ENCODE measurements around the gene PTPRG. TPM values are rescaled to one million over a fixed set of nuclear protein-coding genes. Genes with fewer than 3 reads are reported as not detected.

PTPRG gene
- total RNA-seq, 2 donors from 2014 or later, result 0.31 to 1.3 TPM

DNA sequence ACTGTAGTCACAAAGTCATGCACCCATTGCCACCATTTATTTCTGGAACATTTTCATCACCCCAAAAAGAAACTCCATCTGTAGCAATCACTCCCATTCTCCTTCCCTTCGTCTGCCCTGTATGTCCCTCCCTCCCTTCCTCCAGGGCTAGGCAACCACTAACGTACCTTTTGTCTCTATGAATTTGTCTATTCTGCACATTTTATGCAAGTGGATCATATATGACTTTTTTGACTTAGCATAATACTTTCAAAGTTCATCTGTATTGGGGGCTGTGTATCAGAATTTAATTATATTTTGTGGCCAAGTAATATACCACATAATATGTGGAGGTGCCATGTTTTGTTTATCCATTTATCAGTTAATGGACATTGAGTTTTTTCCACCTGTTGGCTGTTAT, 610.4 kb downstream of the PTPRG start:
- DNase-seq, result no peak
- ATAC-seq (replicated peaks in 1 of 2), result no peak
- Mint-ChIP-seq H3K9me3 (no peaks in the 10 kb centered on the region), H3K27ac (no peak overlapping the region), H3K36me3 (ENCODE audit: insufficient read depth in 2 of 2) (peaks cover 0 to 2% of the 10 kb centered on the region in 2 donors), H3K4me3 (no peak overlapping the region), H3K4me1 (ENCODE audit: low read depth) (peaks cover 6% of the 10 kb centered on the region), H3K27me3 (ENCODE audit: low read depth) (no peaks in the 10 kb centered on the region)

DNA sequence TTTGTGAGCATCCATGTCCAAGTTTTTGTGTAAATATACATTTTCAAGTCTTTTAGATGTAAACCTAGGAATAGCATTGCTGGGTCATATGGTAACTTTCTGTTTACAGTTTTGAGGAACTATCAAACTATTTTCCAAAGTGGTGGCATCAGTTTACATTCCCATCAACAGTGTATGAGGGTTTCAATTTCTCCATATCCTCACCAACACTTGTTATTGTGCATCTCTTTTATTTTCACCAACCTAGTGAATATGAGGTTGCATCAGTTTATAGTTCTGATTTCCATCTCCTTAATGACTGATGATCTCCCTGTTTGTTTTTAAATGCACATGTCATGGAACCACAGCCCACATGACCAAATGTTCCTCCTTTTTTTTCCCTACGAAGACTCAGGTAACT, 610.8 kb downstream of the PTPRG start:
- no peak for DNase-seq
- peaks cover 0 to 2% of the 10 kb centered on the region in 2 donors for H3K36me3 Mint-ChIP-seq (ENCODE audit: insufficient read depth in 2 of 2)
- H3K4me1 Mint-ChIP-seq (ENCODE audit: low read depth), result peaks cover 6% of the 10 kb centered on the region
- no peaks in the 10 kb centered on the region for H3K27me3 Mint-ChIP-seq (ENCODE audit: low read depth)
- ATAC-seq (replicated peaks in 1 of 2), result no peak
- no peak overlapping the region for H3K27ac Mint-ChIP-seq
- H3K4me3 Mint-ChIP-seq, result no peak overlapping the region
- H3K9me3 Mint-ChIP-seq, result no peaks in the 10 kb centered on the region

DNA sequence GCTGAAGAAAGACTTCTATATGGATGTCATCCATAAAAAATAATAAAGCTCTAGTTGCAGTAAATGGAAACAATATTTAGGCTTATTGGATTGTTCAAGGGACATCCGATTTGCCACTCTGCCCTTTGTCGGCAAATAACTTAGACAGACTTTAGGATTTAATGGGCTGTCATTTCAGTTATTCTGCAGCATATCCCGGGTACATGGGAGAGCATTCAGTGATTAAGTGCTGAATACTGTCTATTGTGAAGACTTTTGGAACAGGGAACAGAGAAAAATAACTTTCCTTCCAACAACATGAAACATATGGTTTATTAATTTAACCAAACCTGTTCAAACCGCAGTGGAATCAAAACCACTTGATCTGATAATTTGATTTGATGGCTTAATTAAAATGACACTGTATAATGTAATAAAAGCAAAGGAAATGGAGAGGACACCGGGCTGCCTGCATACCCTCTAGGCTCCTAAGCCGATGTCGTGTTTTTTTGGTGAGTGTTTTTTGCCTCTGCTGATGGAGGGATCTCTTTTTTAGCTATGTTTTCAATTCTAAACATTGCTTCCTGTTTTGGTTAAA, 612.7 kb downstream of the PTPRG start:
- DNase-seq (no peak), ATAC-seq (replicated peaks in 1 of 2) (no peak)
- Mint-ChIP-seq H3K4me3 (no peak overlapping the region), H3K4me1 (ENCODE audit: low read depth) (peaks cover 6% of the 10 kb centered on the region), H3K36me3 (ENCODE audit: insufficient read depth in 2 of 2) (peaks cover 0 to 2% of the 10 kb centered on the region in 2 donors), H3K9me3 (no peaks in the 10 kb centered on the region), H3K27me3 (ENCODE audit: low read depth) (no peaks in the 10 kb centered on the region), H3K27ac (no peak overlapping the region)

DNA sequence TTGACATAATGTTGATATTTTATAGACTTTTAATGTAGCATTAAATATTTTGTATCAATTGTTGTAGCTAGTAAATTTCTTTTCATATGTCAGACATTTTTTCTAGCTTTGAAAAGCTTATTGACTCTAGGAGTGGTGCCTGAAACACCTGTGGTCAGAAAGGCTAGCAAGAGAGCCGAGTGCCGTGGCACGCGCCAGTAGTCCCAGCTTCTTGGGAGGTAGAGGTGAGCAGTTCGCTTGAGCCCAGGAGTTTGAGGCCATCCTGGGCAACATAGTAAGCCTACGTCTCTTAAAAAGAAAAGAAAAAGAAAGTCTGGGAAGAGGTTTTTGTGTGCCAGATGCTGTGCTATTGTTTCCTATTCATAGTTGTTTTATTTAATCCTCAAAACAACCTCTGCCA, 613.8 kb downstream of the PTPRG start:
- ATAC-seq (replicated peaks in 1 of 2) (no peak), DNase-seq (no peak)

DNA sequence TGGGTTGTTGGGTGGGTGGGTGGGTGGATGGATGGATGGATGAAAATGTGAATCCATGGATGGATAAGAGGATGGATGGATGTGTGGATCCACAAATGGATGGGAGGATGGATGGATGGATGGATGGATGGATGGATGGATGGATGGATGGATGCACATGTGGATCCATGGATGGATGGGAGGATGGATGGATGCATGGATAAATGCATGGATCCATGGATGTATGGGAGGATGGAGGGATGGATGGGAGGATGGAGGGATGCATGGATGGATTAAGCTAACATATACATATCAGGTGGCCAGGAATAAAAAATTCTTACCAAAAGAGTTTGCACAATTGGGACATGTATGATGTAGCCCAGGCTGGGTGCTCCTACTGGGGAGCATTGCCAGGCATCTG, 616.7 kb downstream of the PTPRG start:
- H3K4me3 Mint-ChIP-seq, result no peak overlapping the region
- H3K36me3 Mint-ChIP-seq (ENCODE audit: insufficient read depth in 2 of 2), result no peaks in the 10 kb centered on the region
- DNase-seq, result no peak
- ATAC-seq (replicated peaks in 1 of 2), result no peak
- no peaks in the 10 kb centered on the region for H3K4me1 Mint-ChIP-seq (ENCODE audit: low read depth)
- H3K9me3 Mint-ChIP-seq, result no peaks in the 10 kb centered on the region
- no peak overlapping the region for H3K27ac Mint-ChIP-seq
- H3K27me3 Mint-ChIP-seq (ENCODE audit: low read depth), result no peaks in the 10 kb centered on the region

More for the DNA sequence above, 613.8 kb downstream of the PTPRG start:
- Mint-ChIP-seq H3K27ac (no peak overlapping the region), H3K27me3 (ENCODE audit: low read depth) (no peaks in the 10 kb centered on the region), H3K36me3 (ENCODE audit: insufficient read depth in 2 of 2) (peaks cover 0 to 2% of the 10 kb centered on the region in 2 donors), H3K4me1 (ENCODE audit: low read depth) (no peaks in the 10 kb centered on the region), H3K9me3 (no peaks in the 10 kb centered on the region), H3K4me3 (no peak overlapping the region)

DNA sequence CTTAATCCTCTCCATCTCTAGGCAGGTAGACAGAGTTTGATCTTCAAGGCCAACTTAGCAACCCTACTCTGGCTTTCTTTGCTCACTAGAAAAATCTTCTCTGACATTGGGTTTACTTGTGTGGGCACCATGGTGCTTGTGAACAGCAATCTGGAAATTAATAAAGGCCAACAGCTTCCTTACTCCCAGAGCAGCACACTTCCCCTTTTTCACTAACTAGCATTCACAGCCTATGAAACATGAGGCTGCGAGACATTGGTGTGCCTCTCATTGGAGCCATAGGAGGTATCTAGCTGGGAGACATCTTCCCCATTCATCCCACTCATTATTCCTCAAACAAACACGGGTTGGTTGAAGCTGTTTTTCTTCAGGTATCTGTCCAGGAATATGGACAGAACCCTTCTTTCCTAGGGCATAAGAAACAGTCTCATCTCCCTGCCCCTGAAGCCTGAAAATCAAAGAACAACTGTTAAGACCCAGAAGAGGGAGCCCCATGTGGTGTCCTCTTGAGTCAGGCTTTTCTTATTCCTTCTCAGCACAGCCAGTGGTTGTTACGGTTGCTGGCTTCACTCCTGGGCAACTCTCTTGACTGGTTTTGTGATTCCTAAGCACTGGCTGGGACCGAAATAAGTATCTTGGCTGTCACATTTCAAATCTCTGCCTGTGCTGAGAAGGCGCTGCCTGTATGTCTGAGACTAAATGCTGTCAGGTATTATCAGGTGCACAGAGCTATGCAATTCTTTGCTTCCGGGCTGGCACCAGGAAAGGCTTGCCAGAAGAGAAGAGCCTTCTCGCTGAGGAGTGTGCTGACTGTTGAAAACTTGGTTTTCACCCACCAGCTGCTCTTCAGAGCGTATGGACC, 617.6 kb downstream of the PTPRG start:
- Mint-ChIP-seq H3K4me3 (no peak overlapping the region), H3K9me3 (no peaks in the 10 kb centered on the region), H3K27ac (no peak overlapping the region), H3K27me3 (ENCODE audit: low read depth) (no peaks in the 10 kb centered on the region), H3K4me1 (ENCODE audit: low read depth) (no peaks in the 10 kb centered on the region), H3K36me3 (ENCODE audit: insufficient read depth in 2 of 2) (no peaks in the 10 kb centered on the region)
- ATAC-seq (replicated peaks in 1 of 2) (no peak), DNase-seq (no peak)

DNA sequence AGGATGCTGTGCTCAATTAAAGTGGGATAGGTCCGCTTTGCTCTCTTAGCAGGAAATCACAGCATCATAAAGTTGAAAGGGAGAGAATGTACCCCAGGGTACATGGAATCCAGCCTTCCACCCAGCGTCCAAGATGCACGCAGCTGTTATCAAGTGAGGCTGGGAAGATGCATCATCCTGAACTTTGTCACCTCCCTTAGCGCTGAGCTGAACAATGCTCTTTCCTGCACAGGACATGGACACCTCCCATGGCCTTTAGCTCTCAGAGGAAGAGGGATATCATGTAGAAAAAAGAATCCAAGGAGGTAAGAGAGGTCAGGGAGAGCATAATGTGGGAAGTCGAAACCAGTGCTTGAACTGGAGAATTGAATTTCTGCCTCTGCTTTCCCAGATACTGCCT, 619.1 kb downstream of the PTPRG start:
- ATAC-seq (replicated peaks in 1 of 2) (no peak), DNase-seq (no peak)
- no peaks in the 10 kb centered on the region for H3K4me1 Mint-ChIP-seq (ENCODE audit: low read depth)
- H3K27ac Mint-ChIP-seq, result no peak overlapping the region
- no peaks in the 10 kb centered on the region for H3K36me3 Mint-ChIP-seq (ENCODE audit: insufficient read depth in 2 of 2)
- H3K9me3 Mint-ChIP-seq, result no peaks in the 10 kb centered on the region
- H3K4me3 Mint-ChIP-seq, result no peak overlapping the region
- no peaks in the 10 kb centered on the region for H3K27me3 Mint-ChIP-seq (ENCODE audit: low read depth)

DNA sequence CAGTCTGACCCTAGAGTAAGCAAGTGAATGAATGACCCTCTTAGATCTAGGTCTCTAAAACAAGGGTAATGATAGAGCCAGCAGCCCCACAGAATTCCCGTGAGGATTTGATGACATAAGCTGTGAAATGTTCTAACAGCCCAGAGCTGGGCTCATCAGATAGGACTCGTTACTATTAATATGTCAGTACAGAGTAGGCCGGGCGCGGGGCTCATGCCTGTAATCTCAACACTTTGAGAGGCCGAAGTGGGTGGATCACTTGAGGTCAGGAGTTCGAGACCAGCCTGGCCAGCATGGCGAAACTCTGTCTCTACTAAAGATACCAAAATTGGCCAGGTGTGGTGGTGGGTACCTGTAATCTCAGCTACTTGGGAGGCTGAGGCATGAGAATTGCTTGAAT, 621.7 kb downstream of the PTPRG start:
- Mint-ChIP-seq H3K27me3 (ENCODE audit: low read depth) (peaks cover 4% of the 10 kb centered on the region), H3K4me1 (ENCODE audit: low read depth) (no peaks in the 10 kb centered on the region), H3K9me3 (no peaks in the 10 kb centered on the region), H3K27ac (no peak overlapping the region), H3K4me3 (no peak overlapping the region), H3K36me3 (ENCODE audit: insufficient read depth in 2 of 2) (no peaks in the 10 kb centered on the region)
- ATAC-seq (replicated peaks in 1 of 2) (no peak), DNase-seq (no peak)

DNA sequence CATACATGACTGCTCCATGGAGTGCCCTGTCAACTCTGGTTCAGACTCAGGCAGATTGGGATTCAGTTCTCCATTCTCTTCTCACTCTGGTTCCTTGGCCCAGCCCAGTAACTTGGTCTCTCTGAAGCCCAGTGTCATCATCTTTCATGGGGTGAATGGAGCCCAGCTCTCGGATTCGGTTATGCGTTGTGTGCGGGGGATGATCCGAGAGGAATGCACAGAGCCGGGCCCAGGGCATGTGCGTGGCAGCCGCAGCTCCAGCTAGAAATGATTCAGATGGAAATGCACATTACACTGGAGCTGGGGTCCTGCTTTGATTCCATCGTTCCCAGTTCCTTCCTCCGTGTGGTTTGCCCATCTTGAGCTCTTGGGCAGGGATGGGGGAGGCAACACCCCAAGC, 622.6 kb downstream of the PTPRG start:
- ATAC-seq (replicated peaks in 1 of 2), result no peak

DNA sequence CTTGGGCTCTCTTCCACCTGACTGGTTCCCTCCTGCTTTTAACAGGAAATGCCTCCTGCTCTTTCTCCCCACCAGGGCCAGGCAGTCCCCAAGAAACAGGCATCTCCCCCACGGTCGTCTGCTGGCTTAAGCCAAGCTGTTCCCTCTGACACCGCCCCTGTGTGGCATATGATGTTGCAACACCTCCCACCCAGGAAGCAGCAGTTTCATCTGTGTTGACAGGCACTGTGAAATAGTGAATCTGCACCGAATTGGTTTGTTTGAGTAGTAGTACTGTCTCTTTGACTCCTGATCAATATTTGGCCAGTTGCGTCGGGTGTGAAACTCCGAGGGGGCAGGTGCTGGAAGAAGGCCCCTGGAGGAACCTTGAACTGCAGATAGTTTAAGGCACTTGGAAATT, 623.2 kb downstream of the PTPRG start:
- no peaks in the 10 kb centered on the region for H3K9me3 Mint-ChIP-seq
- ATAC-seq (replicated peaks in 1 of 2) (no peak), DNase-seq (no peak)
- no peaks in the 10 kb centered on the region for H3K4me1 Mint-ChIP-seq (ENCODE audit: low read depth)
- no peak overlapping the region for H3K27ac Mint-ChIP-seq
- no peaks in the 10 kb centered on the region for H3K36me3 Mint-ChIP-seq (ENCODE audit: insufficient read depth in 2 of 2)
- H3K27me3 Mint-ChIP-seq (ENCODE audit: low read depth), result peaks cover 4% of the 10 kb centered on the region
- no peak overlapping the region for H3K4me3 Mint-ChIP-seq

More for the DNA sequence above, 622.6 kb downstream of the PTPRG start:
- Mint-ChIP-seq H3K4me1 (ENCODE audit: low read depth) (no peaks in the 10 kb centered on the region), H3K27me3 (ENCODE audit: low read depth) (peaks cover 4% of the 10 kb centered on the region), H3K9me3 (no peaks in the 10 kb centered on the region), H3K4me3 (no peak overlapping the region), H3K27ac (no peak overlapping the region), H3K36me3 (ENCODE audit: insufficient read depth in 2 of 2) (no peaks in the 10 kb centered on the region)
- no peak for DNase-seq

DNA sequence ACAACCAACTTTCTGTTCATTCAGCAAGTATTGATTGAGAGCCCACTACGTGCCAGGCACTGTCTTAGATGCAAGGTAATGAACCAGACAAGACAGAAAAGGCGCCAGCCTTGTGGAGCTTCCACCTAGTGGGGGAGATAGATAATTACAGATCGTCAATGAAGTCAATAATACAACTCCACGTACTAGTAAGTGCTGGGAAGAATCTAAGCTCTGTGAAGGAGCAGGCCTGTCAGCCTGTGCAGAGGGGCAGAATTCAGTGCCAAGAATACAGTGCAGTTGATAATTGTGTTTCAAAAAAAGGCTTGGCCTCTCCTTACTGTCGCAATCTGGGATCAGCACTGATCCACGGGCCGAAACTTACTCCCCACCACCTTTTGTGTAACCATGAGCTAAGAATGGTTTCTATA, 625.7 kb downstream of the PTPRG start:
- Mint-ChIP-seq H3K27me3 (ENCODE audit: low read depth) (peaks cover 4% of the 10 kb centered on the region), H3K4me3 (no peak overlapping the region), H3K4me1 (ENCODE audit: low read depth) (no peaks in the 10 kb centered on the region), H3K9me3 (no peaks in the 10 kb centered on the region), H3K27ac (no peak overlapping the region), H3K36me3 (ENCODE audit: insufficient read depth in 2 of 2) (no peaks in the 10 kb centered on the region)
- ATAC-seq (replicated peaks in 1 of 2), result no peak
- DNase-seq, result no peak

DNA sequence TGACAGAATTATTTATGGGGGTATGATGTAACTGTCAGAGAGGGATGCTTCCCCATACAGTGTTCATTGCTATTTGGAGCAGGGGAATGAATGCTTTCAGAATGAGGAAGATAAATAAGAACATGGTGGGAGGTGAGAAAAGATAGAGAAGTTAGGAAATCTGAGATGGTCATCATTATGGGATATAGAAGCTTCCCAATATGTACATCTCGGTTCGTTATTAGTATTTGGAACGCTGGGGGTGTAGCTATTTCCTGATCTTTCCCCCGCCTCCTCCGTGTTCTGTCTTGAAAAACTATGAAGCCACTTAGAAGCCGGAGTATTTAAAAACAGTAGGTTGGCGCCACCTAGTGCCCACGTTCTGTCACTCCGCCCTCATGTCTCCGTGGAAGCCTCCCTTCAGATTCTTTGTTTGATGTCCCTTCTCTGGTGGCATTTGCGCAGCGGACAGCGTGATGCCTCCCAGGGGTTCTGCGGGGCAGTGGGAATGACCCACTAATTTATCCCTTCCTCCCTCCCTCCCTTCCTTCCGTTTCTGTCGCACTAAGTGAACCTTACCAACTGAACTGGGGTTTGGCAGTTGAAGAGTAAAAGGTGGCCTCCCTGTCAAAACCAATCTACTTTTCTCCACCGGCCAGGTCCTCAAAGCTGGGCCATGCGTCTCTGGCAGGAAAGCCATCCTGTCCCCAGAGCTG, 627.5 kb downstream of the PTPRG start:
- H3K4me1 Mint-ChIP-seq (ENCODE audit: low read depth), result no peaks in the 10 kb centered on the region
- H3K9me3 Mint-ChIP-seq, result no peaks in the 10 kb centered on the region
- ATAC-seq (replicated peaks in 1 of 2), result peak; percentile 58 to 60
- H3K36me3 Mint-ChIP-seq (ENCODE audit: insufficient read depth in 2 of 2), result no peaks in the 10 kb centered on the region
- no peak overlapping the region for H3K27ac Mint-ChIP-seq
- DNase-seq, result peak; percentile 62 to 64
- peak overlapping the region in 1 of 2 donors; percentile 56 for H3K4me3 Mint-ChIP-seq
- peaks cover 4% of the 10 kb centered on the region for H3K27me3 Mint-ChIP-seq (ENCODE audit: low read depth)

DNA sequence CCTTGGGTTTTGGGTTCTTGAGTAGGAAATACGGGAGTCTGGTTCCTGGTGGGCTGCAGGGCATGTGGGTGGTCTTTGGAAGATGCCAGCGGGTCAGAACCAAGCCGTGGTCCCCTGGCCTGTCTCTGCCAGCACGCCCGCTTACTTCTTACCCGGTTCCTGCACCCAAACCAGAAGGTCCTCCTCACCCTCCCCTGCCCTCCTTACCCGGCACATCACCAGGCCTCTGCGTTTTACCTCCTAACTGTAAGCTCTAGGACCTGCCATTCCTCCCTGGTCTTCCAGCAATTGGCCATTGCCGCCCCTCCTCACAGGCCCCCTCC, 628.0 kb downstream of the PTPRG start:
- DNase-seq (no peak), ATAC-seq (replicated peaks in 1 of 2) (no peak)
- Mint-ChIP-seq H3K36me3 (ENCODE audit: insufficient read depth in 2 of 2) (no peaks in the 10 kb centered on the region), H3K4me3 (no peak overlapping the region), H3K9me3 (no peaks in the 10 kb centered on the region), H3K27me3 (ENCODE audit: low read depth) (peaks cover 4% of the 10 kb centered on the region), H3K27ac (no peak overlapping the region), H3K4me1 (ENCODE audit: low read depth) (no peaks in the 10 kb centered on the region)

Data from activated T-cell treated with anti-CD3 and anti-CD28 coated beads, Interleukin-2, amount 50 U/mL, for 72 hours (primary cell).